Right lobe of liver (tissue), 6 donors: ENCODE results near the gene KRT81. TPM values are rescaled to one million over a fixed set of nuclear protein-coding genes. Genes with fewer than 3 reads are reported as not detected.
A peak's percentile ranks its signal among the peaks of the same experiment; 100 is the strongest.

Source experiments
- ATAC-seq, 4 donors: fragments of 200-7000 bp; cut with Tn5 transposase; one replicate each; pipeline ENCODE4 v1.9.1; 2020; ENCODE audit warnings: mild to moderate bottlenecking in 4 of 4, moderate library complexity in 4 of 4
- DNase-seq, 3 donors: peaks; one replicate each; pipeline ENCODE4 v3.0.0-alpha.2; 2020
- H3K27ac ChIP-seq, 3 donors: fragments of 200-600 bp; one replicate each; pipeline ENCODE4 v1.8.0; 2022
- H3K27me3 ChIP-seq, 2 donors: fragments of 200-600 bp; one replicate each; pipeline ENCODE4 v1.8.0; 2022
- H3K36me3 ChIP-seq, 4 donors: fragments of 200-600 bp; sonication (generic) in 1 of 4; one replicate each; pipeline versions ENCODE4 v1.5.1 to v1.8.0; 2017 to 2022; ENCODE audit warnings: control low read depth in 1 of 4
- H3K4me1 ChIP-seq, 4 donors: fragments of 200-600 bp; sonication (generic) in 1 of 4; one replicate each; pipeline versions ENCODE4 v1.5.1 to v1.8.0; 2017 to 2022; ENCODE audit warnings: control low read depth in 1 of 4
- H3K4me3 ChIP-seq, 3 donors: fragments of 200-600 bp; one replicate each; pipeline ENCODE4 v1.8.0; 2022
- H3K9me3 ChIP-seq, 4 donors: fragments of 200-600 bp; sonication (generic) in 1 of 4; one replicate each; pipeline versions ENCODE4 v1.5.1 to v1.8.0; 2017 to 2022; ENCODE audit warnings: control low read depth in 1 of 4
- POLR2A ChIP-seq: fragments of 450-650 bp; IDR thresholded peaks from one replicate; pipeline ENCODE4 v1.6.1; 2017; ENCODE audit warnings: antibody characterized with exemption, mild to moderate bottlenecking
- WGBS: methylation state at CpG from one replicate; pipeline ENCODE4 v1.1.6; 2018; ENCODE audit warnings: low coverage, low lambda C conversion rate; ENCODE audit not compliant: insufficient coverage; ENCODE audit errors: missing lambda C conversion rate; 5-methylcytosine and 5-hydroxymethylcytosine counted together
- intact Hi-C, 2 donors: fragments of 100-400 bp; cut with DNase I; formaldehyde crosslinking; loops; one replicate each; pipeline versions ENCODE4 v1.11.2 to v1.14.1; 2022
- total RNA-seq, 6 experiments: library from RNA; depleted of rRNA in 2 of 6; stranded (reverse); fragments of >200 nt in 2 of 6; fragmentation: NEBNext Ultra II Directional in 3 of 6; extraction: Animal tissue kit (Norgen Biotek cat#: 25700) in 3 of 6; gene quantifications; one replicate each; pipeline versions ENCODE4 v1.1.0 to v1.2.4, GENCODE V29; 2016 to 2023
- TF ChIP-seq, protein P1 (sequence below), 4 donors: fragments of 200-600 bp in 3 of 4; fragments of 450-650 bp in 1 of 4; IDR thresholded peaks; one replicate each; pipeline versions ENCODE4 v1.5.1 to v1.8.0; 2016 to 2022; ENCODE audit warnings: antibody characterized with exemption in 4 of 4, mild to moderate bottlenecking in 2 of 4
- donor health status: DM: no; HTN: yes; CAD: no.
- donor health status: DM: no; HTN: no; CAD: no.
- donor health status: DM: no; HTN: no; CAD: no.
- donor health status: DM: no; HTN: yes; CAD: no.
- donor health status: DM: no; HTN: yes; CAD: no.

KRT81 gene
- total RNA-seq, 6 experiments from 2014 or later: 0.13 TPM; not detected in 5

DNA sequence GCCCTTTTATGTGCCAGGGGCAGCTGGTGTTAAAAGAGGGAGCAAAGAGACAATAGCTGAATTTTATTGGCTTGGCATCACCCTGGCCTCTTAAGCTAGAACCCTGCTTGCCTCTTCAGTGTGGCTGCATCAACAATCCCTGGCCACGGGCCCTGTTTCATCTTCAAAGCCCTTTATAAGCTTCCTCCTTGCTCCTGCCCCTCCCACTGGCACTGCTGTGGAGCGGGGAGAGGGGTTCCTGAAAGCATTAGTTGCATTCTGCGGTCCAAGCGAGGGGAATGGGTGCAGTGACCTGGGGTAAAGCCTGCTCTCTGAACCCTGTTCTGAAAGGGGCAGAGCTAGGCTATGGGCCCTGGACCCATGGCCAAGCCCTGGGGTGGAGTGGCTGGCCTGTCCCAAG, 30.1 kb upstream of the KRT81 start:
- H3K36me3 ChIP-seq: no peaks in the 10 kb centered on the region
- intact Hi-C loops: loop anchor here (10.0 kb wide), 1 partner anchor 167 kb away; no protein-coding TSS in a partner anchor
- H3K27me3 ChIP-seq: no peaks in the 10 kb centered on the region
- no peak overlapping the region for H3K4me3 ChIP-seq
- no peak for TF ChIP-seq POLR2A
- TF ChIP-seq, protein P1, sequence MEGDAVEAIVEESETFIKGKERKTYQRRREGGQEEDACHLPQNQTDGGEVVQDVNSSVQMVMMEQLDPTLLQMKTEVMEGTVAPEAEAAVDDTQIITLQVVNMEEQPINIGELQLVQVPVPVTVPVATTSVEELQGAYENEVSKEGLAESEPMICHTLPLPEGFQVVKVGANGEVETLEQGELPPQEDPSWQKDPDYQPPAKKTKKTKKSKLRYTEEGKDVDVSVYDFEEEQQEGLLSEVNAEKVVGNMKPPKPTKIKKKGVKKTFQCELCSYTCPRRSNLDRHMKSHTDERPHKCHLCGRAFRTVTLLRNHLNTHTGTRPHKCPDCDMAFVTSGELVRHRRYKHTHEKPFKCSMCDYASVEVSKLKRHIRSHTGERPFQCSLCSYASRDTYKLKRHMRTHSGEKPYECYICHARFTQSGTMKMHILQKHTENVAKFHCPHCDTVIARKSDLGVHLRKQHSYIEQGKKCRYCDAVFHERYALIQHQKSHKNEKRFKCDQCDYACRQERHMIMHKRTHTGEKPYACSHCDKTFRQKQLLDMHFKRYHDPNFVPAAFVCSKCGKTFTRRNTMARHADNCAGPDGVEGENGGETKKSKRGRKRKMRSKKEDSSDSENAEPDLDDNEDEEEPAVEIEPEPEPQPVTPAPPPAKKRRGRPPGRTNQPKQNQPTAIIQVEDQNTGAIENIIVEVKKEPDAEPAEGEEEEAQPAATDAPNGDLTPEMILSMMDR (IDR thresholded peaks at IDR 0.05): no peak
- H3K9me3 ChIP-seq: no peaks in the 10 kb centered on the region
- DNase-seq (peak in 1 of 3 donors; percentile 21), ATAC-seq (no peak)
- H3K27ac ChIP-seq: no peak overlapping the region
- no peaks in the 10 kb centered on the region for H3K4me1 ChIP-seq
- 44% methylated on average over 2 of the region's 4 CpGs for WGBS

DNA sequence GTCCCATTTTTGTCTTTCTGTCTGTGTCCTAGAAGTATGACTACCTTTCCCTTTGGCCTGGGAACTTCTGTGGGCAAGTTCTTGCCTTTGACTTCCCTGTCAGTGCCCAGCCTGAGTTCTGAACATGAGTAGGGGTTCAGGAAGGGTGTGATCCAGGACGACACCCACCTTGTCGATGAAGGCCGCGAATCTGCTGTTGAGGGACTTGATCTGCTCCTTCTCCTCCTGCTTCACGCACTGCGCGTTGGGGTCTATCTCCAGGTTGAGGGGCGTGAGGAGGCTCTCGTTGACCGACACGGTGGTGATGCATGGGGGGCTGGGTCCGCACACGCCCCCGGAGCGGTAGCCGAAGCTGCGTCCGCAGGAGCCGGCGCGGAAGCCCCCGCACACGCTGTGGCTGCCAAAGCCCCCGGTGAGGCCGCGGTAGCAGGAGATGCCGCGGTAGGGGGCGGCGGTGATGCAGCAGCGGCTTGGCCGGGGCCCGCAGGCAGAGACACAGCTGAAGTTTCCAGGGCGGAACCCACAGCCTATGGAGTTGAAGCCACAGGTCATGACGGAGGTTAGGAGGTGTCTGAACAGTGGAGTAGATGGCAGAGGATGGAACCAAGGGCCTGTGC, 29.6 kb upstream of the KRT81 start, which contains the start of gene KRT83:
KRT83 (minus strand) TSS at position 615 of the 617 bp plus-strand sequence; CDS start at position 552, 63 bp downstream.
- intact Hi-C loops: loop anchor here (10.0 kb wide), 1 partner anchor 166 kb away; no protein-coding TSS in a partner anchor
- peak in 1 of 3 donors; percentile 18 for DNase-seq
- Histone ChIP-seq H3K4me3 (no peak within 1 kb of the TSS), H3K27ac (no peak within 1 kb of the TSS), H3K9me3 (no peaks in the 10 kb centered on the region), H3K4me1 (no peaks in the 10 kb centered on the region), H3K27me3 (no peaks in the 10 kb centered on the region), H3K36me3 (no peaks in the 10 kb centered on the region)
- 73% methylated on average over 17 of the region's 35 CpGs for WGBS
- no peak for ATAC-seq
- TF ChIP-seq, protein P1 (IDR thresholded peaks at IDR 0.05): no peak
- TF ChIP-seq POLR2A: no peak

DNA sequence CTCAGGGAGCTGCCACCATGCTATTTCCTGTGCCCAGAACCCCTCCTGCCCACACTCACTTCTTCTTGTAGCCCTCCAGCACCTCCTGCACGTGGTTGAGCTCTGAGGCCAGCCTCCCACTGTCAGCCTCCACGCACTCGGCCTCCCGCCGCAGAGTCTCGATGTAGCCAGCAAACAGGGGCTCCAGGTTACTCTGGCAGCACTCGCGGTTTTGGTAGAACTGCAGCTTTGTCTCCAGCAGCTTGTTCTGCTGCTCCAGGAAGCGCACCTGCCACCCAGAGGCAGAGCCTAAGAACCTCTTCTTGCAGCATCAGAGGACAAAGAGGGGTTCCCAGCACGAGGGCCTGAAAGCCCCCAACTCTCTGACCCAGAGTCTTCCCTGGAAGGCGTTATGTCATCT, 27.8 kb upstream of the KRT81 start:
- H3K27me3 ChIP-seq: no peaks in the 10 kb centered on the region
- intact Hi-C loops: no loop called here

DNA sequence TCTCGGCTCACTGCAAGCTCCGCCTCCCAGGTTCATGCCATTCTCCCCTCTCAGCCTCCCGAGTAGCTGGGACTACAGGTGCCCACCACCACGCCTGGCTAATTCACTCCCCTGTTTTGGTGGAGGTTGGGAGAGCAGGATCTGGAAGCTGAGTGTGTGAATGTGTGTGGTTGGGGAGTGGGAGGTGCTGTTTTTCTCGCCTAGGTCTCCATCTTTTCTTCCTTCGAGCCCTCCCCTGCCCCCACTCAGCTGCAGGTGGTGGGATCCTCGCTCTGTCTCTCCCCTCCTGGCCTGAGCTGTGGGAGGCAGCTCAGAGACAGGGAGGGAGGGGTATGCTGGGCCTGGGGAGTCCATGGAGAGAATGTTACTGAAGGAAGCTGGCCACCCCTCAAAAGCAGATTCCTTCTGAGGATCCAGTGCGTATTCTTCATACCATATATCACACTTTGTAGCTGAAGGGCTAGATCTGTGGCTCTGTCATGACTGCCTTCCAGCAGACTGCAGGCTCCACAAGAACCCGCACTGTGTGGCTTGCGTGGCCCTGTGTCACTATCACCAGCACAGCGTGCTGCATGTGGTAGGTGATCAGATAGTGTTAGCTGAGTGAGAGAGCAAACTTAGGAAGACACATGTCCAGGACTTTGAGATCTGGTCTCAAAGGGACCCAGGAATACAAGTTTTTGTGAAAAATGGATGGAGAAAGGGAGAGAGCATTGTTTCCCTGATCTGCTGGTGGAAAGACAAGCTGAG, 27.1 kb upstream of the KRT81 start:
- no peaks in the 10 kb centered on the region for H3K27me3 ChIP-seq
- H3K4me1 ChIP-seq: no peaks in the 10 kb centered on the region
- H3K27ac ChIP-seq: no peak overlapping the region
- peak in 1 of 3 donors; percentile 15 for DNase-seq
- ATAC-seq: no peak
- no peaks in the 10 kb centered on the region for H3K36me3 ChIP-seq
- WGBS: 75% methylated on average over 6 of the region's 11 CpGs
- TF ChIP-seq, protein P1 (IDR thresholded peaks at IDR 0.05): no peak
- TF ChIP-seq POLR2A: no peak
- no peak overlapping the region for H3K4me3 ChIP-seq
- no peaks in the 10 kb centered on the region for H3K9me3 ChIP-seq
- intact Hi-C loops: no loop called here

More for the DNA sequence above, 27.8 kb upstream of the KRT81 start:
- no peaks in the 10 kb centered on the region for H3K4me1 ChIP-seq
- H3K27ac ChIP-seq: no peak overlapping the region
- no peak overlapping the region for H3K4me3 ChIP-seq
- DNase-seq: peak in 1 of 3 donors; percentile 30
- no peaks in the 10 kb centered on the region for H3K36me3 ChIP-seq
- TF ChIP-seq, protein P1 (IDR thresholded peaks at IDR 0.05): no peak
- TF ChIP-seq POLR2A: no peak
- WGBS: 61% methylated on average over 9 of the region's 11 CpGs
- H3K9me3 ChIP-seq: no peaks in the 10 kb centered on the region
- no peak for ATAC-seq
